Right lobe of liver (tissue), 4 donors: ENCODE measurements around the gene NEU2.

Source experiments
- POLR2A ChIP-seq: fragments of 450-650 bp; IDR thresholded peaks from one replicate; pipeline ENCODE4 v1.6.1; 2017; ENCODE audit warnings: antibody characterized with exemption, mild to moderate bottlenecking
- TF ChIP-seq, protein P1 (sequence below), 4 donors: fragments of 200-600 bp in 3 of 4; fragments of 450-650 bp in 1 of 4; IDR thresholded peaks; one replicate each; pipeline versions ENCODE4 v1.5.1 to v1.8.0; 2016 to 2022; ENCODE audit warnings: antibody characterized with exemption in 4 of 4, mild to moderate bottlenecking in 2 of 4
- donor health status: DM: no; HTN: no; CAD: no.
- donor health status: DM: no; HTN: no; CAD: no.
- donor health status: DM: no; HTN: yes; CAD: no.

DNA sequence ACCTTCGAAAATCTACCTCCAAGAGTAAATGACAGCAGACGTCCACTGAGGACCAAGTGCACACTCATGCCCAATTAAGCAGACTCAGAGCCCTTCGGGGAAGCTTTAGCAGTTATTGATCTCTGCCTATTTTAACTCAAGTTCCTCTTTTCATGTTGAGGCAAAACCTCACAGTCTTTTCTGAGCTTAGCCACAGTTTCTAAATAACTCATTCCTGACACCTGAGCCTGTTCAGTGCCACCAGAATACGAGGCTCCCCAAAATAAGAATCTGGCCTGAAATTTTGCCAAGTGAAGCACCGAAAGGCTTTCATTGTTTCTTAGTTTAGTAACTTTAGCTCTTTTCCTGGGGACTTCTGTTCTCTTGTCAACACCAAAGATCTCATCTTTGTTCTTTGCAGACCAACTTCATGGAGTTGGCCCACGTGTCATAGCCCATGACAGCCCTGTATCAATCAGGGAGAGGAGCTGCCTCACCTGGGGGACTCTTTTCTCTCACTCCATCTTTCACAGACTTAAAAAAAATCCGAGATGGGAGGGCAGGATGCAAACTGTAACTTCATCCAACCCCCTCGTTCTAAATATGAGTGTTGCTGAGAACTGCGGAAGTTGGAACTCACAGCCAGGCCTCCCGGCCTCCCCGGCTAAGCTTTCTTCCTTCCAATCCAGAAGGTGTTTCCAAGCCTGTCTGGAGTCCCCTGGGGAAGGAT, 49.9 kb downstream of the NEU2 start:
- TF ChIP-seq, protein P1, sequence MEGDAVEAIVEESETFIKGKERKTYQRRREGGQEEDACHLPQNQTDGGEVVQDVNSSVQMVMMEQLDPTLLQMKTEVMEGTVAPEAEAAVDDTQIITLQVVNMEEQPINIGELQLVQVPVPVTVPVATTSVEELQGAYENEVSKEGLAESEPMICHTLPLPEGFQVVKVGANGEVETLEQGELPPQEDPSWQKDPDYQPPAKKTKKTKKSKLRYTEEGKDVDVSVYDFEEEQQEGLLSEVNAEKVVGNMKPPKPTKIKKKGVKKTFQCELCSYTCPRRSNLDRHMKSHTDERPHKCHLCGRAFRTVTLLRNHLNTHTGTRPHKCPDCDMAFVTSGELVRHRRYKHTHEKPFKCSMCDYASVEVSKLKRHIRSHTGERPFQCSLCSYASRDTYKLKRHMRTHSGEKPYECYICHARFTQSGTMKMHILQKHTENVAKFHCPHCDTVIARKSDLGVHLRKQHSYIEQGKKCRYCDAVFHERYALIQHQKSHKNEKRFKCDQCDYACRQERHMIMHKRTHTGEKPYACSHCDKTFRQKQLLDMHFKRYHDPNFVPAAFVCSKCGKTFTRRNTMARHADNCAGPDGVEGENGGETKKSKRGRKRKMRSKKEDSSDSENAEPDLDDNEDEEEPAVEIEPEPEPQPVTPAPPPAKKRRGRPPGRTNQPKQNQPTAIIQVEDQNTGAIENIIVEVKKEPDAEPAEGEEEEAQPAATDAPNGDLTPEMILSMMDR (IDR thresholded peaks at IDR 0.05) = no peak
- no peak for TF ChIP-seq POLR2A
